Choroid plexus epithelial cell (primary cell): ENCODE data around the gene NDUFA11.
"Not testable (repeated sequence)": the region's sequence is repeated elsewhere in the genome, so short reads cannot be mapped to it uniquely, and the experiment has no call there.

Experiments
- DNase-seq: peaks from one replicate; pipeline ENCODE4 v3.0.0-alpha.2; 2010; ENCODE audit warnings: low read depth
- H3K4me3 ChIP-seq: 2 replicates; pipeline ENCODE4 v1.5.1; 2011; ENCODE audit warnings: low read depth, mild to moderate bottlenecking, control low read depth, low read length, moderate library complexity
- TF ChIP-seq, protein P1 (sequence below): conservative IDR thresholded peaks from 2 replicates; pipeline ENCODE4 v1.5.1; 2011; ENCODE audit warnings: low read depth, mild to moderate bottlenecking, control low read depth, inconsistent platforms, low read length, moderate library complexity

Gene NDUFA11

DNA sequence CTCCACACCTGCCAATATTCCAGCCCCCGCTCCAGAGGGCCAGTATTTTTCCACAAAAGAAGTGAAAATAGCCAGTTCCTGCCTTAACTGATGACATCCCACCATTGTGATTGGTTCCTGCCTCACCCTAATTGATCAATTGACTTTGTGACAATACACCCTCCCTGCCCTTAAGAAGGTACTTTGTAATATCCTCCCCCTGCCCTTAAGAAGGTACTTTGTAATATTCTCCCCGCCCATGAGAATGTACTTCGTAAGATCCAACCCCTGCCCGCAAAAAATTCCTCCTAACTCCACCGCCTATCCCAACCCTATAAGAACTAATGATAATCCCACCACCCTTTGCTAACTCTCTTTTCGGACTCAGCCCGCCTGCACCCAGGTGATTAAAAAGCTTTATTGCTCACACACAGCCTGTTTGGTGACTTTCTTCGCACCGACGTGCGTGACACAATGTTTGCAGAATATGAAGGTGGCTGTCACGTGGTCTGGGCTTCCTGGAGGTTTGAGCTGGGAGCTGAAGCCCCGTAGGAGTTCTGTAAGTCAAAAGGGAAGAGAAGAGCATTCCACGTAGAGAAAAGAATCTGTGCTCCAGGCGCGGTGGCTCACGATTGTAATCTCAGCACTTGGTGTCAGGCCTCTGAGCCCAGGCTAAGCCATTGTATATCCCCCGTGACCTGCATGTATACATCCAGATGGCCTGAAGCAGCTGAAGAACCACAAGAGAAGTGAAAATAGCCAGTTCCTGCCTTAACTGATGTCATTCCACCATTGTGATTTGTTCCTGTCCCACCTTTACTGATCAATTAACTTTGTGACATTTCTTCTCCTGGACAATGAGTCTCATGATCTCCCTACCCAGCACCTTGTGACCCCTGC, 46.1 kb downstream of the NDUFA11 start:
- TF ChIP-seq, protein P1, sequence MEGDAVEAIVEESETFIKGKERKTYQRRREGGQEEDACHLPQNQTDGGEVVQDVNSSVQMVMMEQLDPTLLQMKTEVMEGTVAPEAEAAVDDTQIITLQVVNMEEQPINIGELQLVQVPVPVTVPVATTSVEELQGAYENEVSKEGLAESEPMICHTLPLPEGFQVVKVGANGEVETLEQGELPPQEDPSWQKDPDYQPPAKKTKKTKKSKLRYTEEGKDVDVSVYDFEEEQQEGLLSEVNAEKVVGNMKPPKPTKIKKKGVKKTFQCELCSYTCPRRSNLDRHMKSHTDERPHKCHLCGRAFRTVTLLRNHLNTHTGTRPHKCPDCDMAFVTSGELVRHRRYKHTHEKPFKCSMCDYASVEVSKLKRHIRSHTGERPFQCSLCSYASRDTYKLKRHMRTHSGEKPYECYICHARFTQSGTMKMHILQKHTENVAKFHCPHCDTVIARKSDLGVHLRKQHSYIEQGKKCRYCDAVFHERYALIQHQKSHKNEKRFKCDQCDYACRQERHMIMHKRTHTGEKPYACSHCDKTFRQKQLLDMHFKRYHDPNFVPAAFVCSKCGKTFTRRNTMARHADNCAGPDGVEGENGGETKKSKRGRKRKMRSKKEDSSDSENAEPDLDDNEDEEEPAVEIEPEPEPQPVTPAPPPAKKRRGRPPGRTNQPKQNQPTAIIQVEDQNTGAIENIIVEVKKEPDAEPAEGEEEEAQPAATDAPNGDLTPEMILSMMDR = no peak
- no peak overlapping the region for H3K4me3 ChIP-seq
- DNase-seq = no peak

DNA sequence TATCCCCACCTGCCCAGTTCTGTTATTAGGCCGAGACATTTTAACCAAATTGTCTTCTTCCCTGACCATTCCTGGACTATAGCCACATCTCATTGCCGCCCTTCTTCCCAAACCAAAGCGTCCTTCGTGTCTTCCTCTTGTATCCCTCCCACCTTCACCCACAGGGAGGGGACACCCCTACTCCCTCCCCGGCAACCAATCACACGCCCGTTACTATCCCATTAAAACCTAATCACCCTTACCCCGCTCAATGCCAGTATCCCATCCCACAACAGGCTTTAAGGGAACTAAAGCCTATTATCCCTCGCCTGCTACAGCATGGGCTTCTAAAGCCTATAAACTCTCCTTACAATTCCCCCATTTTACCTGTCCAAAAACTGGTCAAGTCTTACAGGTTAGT, 48.4 kb downstream of the NDUFA11 start:
- DNase-seq, H3K4me3 ChIP-seq: not testable (repeated sequence)

DNA sequence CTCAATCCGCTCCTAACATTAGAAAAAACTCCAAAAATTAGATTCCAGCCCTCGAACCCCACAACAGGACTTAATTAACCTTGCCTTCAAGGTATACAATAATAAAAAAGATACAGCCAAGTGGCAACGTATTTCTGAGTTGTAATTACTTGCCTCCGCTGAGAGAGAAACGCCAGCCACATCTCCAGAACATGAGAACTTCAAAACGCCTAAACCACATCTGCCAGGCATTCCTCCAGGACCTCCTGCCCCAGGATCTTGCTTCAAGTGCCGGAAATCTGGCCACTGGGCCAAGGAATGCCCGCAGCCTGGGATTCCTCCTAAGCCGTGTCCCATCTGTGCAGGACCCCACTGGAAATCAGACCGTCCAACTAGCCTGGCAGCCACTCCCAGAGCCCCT, 49.5 kb downstream of the NDUFA11 start:
- DNase-seq, H3K4me3 ChIP-seq: not testable (repeated sequence)

DNA sequence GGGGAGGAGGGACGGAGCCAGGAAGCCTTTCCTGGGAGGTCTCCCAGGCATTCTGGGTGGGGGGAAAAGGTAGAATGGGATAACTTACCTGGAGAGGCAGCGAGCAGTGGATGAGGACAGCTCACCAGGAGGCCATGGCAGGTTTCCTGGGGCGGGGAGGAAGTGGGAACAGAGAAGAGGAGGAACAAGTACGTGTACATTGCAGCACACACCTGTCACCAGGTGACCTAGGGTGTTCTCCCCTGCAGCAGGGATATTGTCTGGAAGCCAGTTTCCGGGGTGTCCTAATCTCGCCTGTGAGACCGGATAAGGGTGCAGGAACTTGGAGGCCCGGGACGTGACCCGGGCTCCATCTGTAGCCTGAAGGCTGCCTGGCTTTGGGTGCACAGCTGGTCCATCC, 52.3 kb downstream of the NDUFA11 start, which contains the start of gene FUT3:
Gene FUT3 (minus strand): TSS at position 148 of the 400 bp plus-strand sequence.
- H3K4me3 ChIP-seq = no peak within 1 kb of the TSS
- no peak for DNase-seq
- TF ChIP-seq, protein P1 = no peak

DNA sequence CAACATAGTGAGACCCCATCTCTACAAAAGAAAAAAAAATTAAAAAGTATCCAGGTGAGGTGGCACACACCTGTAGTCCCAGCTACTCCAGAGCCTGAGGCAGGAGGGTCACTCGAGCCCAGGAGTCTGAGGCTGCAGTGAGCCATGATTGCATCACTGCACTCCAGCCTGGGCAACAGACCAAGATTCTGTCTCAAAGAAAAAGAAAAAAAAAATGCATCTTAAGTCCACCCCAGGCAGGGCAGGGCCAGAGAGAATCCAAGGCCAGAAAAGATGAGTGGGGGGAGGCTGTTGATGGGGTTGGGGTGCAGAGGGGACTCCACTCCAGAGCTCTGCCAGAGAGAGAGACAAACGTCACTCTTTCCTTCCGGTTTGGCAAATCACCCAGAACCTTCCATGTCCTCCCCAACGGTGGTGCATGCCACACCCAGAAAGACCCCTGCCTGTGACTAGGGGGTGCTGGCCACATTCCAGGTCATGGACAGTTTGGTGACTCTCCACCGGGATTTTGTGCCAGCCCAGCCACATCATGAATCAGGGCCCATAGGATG, 52.8 kb downstream of the NDUFA11 start:
- peak; percentile 75 for DNase-seq
- TF ChIP-seq, protein P1 = no peak
- H3K4me3 ChIP-seq = no peak overlapping the region

DNA sequence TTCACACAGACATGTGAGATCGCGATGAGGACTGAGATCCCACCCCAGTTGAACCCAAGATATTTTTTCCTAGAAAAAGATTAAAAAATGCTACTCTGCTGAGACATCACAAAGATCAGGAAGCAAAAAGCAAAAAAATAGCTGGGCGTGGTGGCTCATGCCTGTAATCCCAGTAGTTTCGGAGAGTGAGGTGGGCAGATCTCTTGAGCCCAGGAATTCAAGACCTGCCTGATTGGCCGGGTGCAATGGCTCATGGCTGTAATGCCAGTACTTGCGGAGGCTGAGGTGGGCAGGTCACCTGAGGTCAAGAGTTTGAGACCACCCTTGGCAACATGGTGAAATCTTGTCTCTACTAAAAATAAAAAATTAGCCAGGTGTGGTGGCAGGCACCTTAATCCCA, 53.4 kb downstream of the NDUFA11 start:
- DNase-seq = no peak
- no peak overlapping the region for H3K4me3 ChIP-seq
- TF ChIP-seq, protein P1 = no peak

DNA sequence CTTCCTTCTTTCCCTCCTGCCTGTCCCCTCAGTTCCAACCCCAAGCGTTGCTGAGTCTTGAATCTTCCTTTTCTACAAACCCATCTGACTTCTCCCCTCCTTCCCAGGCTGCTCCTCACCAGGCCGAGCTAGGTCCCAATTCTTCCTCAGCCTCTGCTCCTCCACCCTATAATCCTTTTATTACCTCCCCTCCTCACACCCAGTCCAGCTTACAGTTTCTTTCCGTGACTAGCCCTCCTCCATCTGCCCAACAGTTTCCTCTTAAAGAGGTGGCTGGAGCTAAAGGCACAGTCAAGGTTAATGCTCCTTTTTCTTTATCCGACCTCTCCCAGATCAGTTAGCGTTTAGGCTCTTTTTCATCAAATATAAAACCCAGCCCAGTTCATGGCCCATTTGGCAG, 55.0 kb downstream of the NDUFA11 start:
- H3K4me3 ChIP-seq, DNase-seq: not testable (repeated sequence)

DNA sequence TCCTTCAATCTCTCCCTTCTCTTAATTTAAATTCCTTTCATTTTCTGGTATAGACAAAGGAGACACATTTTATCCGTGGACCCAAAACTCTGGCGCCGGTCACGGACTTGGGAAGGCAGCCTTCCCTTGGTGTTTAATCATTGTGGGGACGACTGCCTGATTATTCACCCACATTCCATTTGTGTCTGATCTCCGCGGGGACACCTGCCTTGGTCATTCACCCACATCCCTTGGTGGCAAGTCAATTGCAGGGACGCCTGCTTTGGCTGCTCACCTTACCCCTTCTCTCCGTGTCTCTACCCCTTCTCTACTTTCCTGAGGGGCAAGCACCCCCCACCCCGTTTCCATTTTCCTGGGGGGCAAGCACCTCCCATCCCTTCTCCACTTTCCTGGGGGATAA, 55.7 kb downstream of the NDUFA11 start:
- not testable (repeated sequence) for H3K4me3 ChIP-seq, DNase-seq
